Stimulated activated CD8-positive, alpha-beta memory T cell treated with anti-CD3 and anti-CD28 coated beads, Interleukin-7, amount 100 ng/mL, for 4 hours (primary cell): Measurements from ENCODE around the gene H6PD.

Source experiments
- DNase-seq, 2 donors: peaks; one replicate each; pipeline ENCODE4 v3.0.0-alpha.2; 2020; ENCODE audit warnings: low read depth in 2 of 2

H6PD gene

DNA sequence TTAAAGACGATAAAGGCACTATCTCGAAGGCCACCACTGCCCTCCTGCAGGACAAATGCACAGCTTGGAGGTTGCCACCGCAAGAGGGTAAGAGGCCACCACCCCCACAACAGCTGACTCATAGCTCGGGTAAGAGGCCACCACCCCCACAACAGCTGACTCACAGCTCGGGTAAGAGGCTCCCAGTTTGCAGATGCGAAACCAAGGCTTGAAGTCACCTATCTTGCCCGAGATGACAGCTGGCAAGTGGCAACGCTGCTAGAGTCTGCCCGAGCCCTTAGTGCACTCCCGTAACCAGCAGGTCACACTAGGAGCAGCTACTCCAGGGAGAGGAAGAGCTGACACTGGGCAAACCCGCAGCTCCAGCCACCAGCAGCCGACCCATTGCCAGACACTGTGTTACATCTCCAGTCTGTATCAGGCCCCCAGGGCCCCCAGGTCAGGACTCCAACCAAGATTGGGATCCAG lies 41.0 kb downstream of the H6PD start:
- DNase-seq = peak; percentile 68 to 84

DNA sequence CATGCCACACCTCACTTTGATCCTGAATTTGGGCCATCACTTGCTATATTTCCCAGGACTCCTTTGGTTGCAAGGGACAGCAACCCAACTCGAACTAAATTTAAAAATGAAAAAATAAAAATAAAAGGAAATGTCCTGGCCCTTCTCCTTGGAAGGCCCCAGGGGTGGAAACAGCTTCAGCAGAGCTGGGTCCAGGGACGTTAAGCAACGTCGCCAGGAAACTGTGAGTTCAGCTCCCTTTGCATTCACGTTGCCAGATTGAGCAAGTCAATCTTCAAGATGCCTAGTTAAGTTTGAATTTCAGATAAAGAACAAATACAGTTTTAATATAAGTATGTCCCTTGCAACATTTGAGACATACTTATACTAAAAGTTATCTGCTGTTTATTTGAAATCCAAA lies 43.5 kb downstream of the H6PD start:
- DNase-seq = no peak

DNA sequence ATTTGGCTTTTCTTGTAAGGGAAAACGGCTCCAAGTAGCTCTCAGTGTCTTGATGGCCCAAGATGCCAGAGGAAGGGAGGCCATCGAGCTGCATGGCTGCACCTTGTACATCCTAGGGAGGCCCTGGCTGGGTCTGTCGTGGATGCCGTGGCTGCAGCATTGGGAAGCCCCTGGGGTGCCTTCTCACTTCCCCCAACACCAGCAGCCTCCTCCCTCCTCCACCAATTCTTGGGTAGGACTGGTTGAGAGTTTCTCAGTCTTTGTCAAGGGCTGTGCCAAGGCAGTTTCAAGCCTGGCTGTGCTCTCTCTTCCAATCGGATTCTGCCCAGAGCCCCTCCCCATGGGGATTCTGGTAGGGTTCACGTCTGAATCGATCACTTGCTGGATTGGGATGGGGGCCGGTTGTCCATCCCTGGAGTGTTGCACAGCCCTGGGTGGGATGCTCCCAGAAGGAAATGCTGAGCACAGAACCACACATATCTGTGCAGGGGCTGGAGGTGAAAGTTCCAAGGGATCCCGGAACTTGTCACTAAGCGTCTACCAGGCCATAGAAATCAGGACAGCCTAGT lies 44.1 kb downstream of the H6PD start:
- DNase-seq = no peak

DNA sequence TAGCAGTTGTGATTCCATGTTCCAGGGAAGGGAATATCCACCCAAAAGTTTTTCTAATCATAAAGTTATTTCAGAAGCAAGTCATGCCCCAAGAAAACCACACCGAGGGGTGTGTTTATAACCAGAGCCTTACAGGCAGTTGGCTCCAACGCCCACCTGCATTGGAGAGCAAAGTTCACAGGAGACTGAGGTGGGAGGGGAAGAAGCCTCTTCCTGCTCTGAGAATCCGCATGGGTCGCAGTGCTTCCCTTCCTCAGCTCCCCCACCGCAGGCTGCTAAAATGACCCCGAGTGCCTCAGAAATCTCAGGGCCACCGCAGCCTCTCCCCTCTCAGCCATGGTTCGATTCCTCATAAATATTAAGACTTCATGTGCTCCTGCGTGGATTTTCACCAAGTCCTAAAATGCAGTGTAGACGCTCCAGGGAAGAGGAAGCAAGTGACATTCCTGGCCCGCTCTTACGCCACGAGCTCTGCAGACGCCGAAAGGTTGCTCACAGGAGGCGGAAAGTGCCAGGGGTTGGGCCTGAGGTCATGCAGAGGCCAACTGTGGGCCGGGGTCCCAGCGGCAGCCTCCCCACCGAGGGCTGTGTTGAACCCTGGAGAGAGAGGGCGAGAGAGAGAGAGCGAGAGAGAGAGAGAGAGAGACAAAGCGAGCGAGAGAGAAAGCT lies 44.7 kb downstream of the H6PD start:
- peak in 1 of 2 donors; percentile 9 for DNase-seq

DNA sequence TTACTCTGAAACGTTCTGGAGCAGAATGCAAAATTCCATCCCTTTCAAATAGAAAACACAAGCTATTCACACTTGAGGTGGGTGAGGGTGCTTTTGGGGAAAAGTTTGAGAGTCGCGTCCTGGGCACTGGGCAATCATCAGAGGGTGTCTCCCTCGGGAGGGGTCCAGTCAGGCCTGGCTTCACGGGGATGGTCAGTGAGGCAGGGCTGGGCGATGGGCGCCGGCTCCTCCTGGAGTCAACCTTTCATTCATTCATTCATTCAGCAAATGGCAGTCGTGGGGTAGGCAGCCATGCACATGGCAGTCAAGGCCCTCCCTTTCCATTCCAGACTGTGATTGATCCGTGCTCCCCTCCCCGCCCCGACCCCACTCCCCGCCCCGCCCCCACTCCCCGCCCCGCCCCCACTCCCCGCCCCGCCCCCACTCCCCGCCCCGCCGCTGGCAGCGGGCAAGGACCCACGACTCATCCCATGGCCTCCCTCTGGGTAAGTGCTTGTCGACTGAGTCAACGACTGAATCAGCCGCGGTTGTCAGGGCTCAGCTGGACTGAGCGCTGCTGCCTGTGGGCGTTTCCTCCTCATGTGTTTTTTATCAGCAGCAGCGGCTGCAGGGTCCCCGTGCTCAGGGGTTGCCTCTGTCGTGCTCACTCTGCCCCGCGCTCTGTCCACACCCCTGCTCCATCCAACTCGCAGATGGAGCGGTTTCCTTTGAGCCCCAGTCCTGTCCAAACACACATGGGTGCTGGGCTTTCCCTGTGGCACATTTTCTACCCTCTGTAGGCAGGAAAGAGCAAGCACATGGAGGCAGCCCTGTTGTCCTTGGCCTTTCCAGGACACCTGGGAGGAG lies 45.7 kb downstream of the H6PD start:
- peak; percentile 49 to 51 for DNase-seq

DNA sequence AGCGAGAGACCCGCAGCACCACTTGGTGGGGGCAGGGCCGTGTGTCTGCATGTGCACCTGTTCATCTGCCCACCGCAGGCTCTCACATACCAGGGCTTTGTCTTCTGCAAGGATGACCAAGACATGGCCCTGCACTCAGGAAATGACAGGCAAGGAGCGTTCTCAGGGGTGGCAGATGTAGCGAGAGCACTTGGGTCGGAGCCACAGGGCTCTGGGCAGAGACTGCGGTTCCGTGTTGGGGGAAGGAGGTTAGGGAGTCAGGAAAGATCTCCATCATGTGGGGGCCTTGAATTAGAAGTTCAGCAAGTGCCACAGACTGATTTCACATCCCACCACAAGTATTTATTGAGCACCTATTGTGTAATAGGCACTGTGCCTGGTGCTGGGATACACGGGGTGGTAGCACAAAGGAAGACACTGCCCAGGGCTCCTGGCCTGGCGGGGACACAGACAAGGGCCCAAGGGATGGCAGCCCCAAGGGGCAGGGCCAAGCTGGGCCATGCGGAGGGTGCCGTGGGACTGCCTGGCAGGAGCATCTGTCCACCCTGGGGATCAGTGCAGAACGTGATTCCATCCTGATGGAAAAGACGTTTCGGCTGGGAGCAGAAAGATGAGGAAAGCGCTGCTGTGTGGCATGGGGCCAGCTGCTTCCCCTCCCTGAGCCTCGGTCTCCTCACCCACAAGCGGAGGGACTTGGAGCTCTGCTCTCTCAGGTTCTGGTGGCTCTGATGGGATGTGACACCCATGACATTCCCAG lies 46.7 kb downstream of the H6PD start:
- no peak for DNase-seq

DNA sequence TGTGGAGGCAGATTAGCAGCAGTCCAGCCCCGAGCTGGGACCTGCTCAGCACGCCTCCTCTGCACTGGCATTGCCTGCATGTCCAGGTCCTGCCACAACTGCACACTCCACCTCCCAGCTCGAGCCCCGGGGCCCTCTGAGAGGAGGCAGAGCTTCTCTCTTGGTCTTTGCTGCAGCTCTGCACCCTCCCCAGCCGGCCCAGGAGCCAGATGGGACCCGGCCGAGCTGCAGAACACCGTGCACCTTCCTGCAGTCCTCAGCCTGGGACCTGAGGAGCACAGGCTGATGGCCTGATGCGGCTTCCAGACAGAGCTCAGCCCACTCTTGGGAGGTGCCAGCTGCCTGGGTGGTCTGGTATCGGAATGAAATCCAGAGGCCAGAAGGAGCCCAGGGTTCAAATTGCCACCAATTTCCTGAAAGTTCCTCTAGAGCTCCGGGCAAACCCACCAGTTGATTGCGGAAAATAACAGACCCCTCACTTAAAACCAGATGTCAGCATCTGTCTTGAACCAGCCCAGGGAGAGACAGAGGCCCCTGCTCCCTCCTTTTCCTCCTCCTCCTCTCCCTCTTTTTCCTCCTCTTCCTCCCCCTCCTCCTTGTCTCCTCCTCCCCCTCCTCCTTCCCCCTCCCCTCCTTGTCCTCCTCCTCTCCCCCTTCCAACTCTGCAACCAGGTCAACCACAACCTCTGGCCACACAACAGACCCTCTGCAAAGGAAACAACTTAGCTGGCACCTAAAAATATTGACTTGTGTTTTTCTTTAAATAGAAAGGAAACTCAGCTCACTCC lies 47.5 kb downstream of the H6PD start:
- DNase-seq = no peak

DNA sequence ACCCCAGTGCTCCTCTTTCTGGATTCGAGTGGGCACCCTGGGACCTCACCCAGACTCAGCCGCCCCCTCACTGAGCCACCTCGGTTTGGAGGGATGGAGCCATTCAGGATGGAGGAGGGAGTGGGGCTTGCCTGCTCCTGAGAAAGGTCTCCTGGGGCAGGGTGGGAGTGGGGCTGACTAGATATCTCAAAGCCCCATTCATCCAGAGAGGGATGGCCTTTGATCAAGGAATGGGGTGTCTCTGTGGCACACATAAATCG lies 48.1 kb downstream of the H6PD start:
- DNase-seq = no peak

DNA sequence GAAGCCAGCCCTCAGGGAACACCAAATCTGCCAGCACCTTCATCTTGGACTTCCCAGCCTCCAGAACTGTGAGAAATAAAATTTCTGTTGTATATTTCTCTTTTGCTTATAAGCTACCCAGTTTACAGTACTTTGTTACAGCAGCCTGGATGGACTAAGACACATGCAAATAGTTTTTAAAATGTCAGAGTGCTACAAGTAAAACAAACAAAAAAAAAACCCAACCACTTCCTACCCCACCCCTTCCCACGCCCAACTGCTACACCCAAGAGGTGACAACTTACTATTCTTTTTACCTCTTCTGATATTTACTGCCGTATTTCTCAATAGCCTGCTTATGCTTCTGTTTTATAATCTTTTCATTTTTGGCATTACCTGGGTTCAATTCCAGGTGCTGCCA lies 49.5 kb downstream of the H6PD start:
- no peak for DNase-seq

DNA sequence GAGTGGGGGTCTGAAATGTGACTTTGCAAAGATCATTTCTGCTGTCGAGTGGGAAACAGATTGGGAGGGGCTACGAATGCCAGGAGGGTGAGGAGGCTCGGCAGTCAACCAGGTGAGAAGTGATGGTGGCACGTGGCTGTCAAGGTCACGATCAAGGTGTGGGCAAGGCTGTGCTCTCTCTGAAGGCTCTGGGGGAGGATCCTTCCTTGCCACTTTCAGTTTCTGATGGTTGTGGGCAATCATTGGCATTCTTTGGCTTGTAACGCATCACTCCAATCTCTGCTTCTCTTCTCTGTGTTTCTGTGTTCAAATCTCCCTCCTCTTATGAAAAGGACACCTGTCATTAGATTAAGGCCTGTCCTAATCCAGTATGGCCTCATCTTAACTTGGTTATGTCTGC lies 52.0 kb downstream of the H6PD start:
- no peak for DNase-seq

DNA sequence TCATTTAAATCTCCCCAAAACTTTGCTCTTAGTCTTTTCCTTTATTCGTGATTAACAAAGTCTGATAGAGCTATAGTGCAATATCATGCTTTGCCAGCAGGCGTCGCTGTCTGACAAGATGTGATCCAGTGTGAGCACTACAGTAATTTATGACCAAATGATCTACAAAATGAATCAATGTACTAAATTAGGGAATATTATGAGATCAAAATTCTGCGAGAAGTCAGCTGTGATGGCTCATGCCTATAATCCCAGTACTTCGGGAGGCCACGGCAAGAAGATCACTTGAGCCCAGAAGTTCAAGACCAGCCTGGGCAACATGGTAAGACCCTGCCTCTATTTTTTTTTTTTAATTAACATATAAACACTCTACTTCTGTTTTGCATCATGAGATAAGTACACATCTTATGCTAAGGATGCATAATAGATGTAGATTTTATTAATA lies 54.5 kb downstream of the H6PD start:
- DNase-seq = peak; percentile 56 to 78

DNA sequence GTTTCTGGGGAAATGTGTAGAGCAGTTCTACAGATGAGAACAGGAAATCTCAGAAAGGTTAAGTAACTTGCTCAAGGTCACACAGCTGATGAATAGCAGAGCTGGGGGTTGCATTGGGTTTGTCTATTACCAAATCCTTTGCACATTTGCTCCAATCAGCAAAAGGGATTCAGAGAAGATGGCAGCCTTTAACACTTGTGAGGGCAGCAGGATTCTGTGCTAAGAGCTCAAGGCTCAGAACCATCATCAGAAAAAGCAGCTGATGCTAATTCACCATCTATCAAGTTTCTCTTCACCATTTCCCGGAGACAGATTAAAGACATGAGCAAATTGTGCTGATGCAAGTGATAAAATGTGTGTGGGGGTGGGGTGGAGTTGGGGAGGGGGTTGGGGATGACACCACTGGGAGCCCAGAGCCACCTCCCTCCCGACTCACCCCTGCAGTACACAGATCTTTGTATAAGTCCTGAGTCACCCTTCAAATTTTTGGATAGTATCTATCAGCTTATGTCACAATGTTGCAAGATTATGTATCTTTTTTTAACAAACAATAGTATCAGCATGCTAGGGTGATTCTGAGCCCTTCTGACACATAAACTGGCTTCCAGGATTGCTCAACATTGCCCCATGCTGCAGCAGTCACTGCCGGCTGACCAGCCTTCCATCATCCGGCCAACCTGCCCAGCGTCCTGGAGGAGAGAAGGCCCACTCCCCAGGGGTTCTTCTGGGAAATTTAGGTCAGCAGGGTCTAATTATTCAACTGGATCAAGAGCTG lies 55.3 kb downstream of the H6PD start:
- no peak for DNase-seq

DNA sequence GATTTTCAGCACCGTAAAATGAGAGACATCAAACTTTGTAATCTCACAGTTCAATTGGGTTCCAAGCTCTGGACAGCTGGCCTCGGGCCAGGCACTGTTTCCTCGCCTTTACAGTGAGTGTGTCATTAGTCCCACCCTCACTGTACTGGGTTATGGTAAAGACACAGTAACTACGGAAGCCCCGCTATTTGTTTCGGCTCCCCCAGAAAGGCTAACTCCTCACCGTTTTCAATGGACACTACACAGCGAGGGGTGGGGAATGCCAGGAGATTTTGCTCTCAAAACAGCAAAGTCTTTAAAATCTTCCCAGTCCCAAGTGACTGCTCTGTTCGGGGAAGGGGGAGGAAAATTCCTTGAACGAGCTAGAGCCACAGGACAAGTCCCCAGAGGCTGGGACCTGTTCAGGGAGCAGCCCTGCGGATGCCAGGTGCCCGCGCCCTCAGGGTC lies 57.4 kb downstream of the H6PD start:
- DNase-seq = no peak

DNA sequence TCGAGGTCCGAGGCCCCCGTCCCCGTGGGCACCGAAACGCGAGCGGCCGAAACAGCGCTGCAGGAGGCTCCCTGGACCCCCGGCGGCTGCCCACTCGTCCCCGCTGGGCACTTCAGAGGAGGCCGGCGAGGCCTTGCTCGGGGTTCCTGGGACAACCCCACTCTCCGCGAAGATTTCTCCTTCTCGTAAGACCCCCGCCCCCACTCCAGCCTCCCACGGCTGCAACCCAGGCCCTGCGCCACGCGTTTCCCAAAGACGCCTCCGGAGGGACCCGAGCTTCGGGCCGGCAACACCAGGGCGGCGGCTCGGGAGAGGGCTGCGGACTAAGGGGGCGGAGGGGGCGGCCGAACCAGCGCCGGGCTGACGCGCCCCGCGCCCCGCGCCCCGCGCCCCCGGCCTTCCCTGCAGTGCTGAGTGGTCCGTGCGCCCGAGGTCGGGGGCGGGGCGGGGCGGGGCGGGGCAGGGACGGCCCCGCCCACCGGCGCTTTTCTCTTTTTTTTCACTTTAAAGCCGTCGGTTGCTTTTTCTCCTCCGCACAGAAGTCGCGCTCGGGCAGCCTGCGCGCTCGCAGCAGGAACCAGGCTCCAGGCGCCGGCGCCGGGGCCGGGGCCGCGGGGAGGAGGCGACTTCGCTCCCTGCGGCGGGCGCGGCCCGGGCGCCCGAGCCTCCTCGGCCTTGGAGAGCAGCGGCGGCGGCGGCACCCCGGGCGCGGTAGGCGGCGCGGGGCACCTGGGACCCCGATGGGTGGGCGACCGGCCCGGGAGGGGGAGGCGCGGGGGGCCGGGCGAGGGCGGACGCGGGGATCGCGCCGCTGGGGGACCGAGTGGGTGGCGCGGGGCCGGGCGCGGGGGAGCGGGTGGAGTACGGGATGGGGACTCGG lies 58.0 kb downstream of the H6PD start, which contains the start of gene SPSB1:
SPSB1 (plus strand) TSS at position 534 of the 880 bp plus-strand sequence. CDS start 62,998 bp downstream, outside the sequence.
- peak; percentile 34 to 57 for DNase-seq

DNA sequence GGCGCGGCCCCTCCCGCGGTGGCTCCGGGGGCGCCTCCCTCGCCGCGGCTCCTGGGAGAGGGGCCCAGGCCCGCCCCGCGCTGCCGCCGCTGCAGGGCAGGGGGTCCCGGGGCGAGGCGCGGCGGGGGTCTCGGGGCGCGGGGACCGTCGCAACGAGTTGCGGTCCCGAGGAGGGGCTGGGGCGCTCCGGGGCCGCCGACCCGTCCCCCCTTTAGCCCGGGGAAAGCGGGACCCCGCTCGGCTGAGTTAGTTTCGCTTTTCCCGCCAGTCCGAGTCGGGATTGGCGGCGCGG lies 58.6 kb downstream of the H6PD start:
- no peak for DNase-seq

DNA sequence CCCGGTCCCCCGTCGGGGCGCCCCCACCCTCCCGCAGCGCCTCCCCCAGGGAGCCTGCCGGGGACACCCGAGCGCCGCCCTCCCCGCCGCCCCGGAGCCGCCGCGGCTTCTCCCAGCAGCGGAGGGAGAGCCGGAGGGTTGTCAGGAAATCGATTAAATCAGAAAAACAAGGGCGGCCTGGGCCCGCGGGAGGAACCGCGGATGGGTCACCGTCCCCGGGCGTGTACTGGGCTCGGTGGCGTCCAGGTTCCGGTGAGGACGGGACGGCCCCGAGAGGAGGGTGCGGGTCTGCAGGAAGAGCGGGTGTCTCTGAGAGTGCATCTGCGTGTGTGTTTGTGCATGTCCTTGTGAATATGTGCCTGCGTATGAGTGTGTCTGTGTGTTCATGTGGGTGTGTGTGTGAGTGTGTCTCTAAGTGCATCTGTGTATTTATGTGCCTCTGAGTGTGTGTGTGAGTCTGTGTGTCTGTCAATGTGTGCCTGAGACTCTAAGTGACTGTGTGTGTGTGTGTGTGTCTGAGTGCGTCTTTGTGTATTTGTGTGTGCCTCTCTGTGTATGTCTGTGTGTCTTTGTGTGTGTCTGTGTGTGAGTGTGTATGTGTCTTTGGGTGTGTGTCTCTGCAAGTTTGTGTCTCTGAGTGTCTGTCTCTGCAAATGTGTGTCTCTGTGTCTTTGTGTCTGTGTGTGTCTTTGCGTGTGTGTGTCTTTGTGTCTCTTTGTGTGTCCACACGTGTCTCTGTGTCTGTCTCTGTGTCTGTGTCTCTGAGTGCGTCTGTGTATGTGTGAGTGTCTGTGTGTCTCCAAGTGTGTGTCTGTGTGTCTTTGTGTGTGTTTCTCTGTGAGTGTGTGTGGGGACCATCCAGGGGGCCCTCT lies 59.2 kb downstream of the H6PD start:
- peak in 1 of 2 donors; percentile 28 for DNase-seq

DNA sequence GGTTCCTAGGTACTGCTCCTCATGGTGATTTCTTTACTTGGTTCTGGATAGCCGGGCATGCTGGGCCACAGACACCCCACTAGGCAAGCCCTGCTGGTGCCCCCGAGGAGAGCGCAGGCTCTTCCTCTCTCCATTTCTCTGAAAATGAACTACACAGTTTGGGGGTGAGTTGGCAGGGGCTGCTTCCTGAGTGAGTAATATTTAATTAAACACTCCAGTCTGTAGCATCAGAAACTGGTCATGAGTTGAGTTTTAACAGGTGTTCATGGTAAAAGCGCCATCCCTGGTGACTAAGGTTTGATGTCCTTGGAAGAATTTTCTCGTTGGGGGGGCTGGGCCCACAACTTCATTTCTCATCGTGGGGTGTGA lies 59.8 kb downstream of the H6PD start:
- DNase-seq = peak in 1 of 2 donors; percentile 17

DNA sequence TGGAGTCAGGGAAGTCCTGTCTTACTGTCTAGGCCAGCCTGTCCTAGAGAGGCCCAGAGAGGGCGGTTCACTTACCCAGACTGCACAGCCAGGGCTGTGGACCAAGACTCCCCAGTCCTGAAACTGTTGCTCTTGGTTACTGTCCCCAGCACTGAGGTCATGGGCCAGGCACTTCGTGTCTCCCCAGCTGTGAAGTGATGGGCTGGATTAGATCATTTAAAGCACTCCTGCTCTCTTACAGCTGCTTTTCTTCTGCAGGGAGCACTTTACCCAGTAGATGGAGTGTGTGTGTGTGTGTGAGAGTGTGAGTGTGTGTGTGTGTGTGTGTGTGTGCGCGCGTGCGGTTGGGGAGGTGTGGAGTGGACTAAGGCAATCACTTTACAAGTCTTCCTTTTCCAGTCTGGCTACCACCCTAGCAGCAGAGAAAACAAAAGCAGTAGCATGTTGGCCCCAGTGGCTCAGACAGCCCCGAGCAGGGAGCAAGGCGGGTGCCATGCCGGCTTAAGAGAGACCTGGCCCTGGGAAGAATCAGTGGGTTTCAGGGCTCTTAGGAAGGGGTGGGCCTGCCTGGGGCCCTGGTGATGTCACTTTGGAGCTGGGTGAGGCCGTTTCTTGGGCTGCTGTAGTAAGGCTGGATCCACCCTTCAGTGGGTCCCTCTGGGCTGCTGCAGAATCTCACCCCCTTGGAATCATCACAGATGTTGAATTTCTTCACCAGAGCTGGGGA lies 60.5 kb downstream of the H6PD start:
- DNase-seq = no peak
